Activated naive CD4-positive, alpha-beta T cell treated with anti-CD3 and anti-CD28 coated beads, Interleukin-2, amount 50 U/mL, for 24 hours (primary cell): Measurements from ENCODE around the gene SLC10A7.

Experiments
- H3K27ac Mint-ChIP-seq: one replicate; pipeline ENCODE4 v1.8.0; 2021; ENCODE audit warnings: mild to moderate bottlenecking, mixed read lengths
- H3K27me3 Mint-ChIP-seq: one replicate; pipeline ENCODE4 v1.8.0; 2021; ENCODE audit warnings: mixed read lengths
- H3K36me3 Mint-ChIP-seq: one replicate; pipeline ENCODE4 v1.8.0; 2021; ENCODE audit warnings: mixed read lengths
- H3K4me1 Mint-ChIP-seq: one replicate; pipeline ENCODE4 v1.8.0; 2021; ENCODE audit warnings: mixed read lengths
- H3K4me3 Mint-ChIP-seq: one replicate; pipeline ENCODE4 v1.8.0; 2021; ENCODE audit warnings: mild to moderate bottlenecking, mixed read lengths
- H3K9me3 Mint-ChIP-seq: one replicate; pipeline ENCODE4 v1.8.0; 2021; ENCODE audit warnings: mixed read lengths

Gene SLC10A7

GRCh38 chr4:146334862-146335449 is 186.8 kb downstream of the SLC10A7 start:
- peaks cover 2% of the 10 kb centered on the region for H3K36me3 Mint-ChIP-seq
- H3K4me3 Mint-ChIP-seq: no peak overlapping the region
- no peaks in the 10 kb centered on the region for H3K27me3 Mint-ChIP-seq
- no peaks in the 10 kb centered on the region for H3K9me3 Mint-ChIP-seq
- H3K27ac Mint-ChIP-seq: no peak overlapping the region
- peaks cover 3% of the 10 kb centered on the region for H3K4me1 Mint-ChIP-seq

DNA sequence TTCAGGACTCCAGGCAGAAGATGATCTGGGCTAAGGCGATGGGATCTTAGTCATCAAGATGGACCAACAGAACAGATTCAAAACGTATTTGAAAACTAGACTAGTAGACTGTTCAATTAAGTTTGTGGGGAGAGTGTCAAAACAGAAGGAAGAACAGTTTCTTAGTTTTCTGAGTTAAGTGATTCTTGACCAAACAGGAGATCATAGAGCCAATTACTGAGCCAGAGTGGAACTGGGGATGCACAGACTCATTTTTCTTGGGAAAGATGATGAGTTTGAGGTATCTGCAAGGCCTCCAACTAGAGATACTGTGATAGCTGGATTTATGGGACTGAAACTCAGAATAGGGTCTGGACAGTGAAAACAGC is 187.9 kb downstream of the SLC10A7 start:
- Mint-ChIP-seq H3K36me3 (peaks cover 2% of the 10 kb centered on the region), H3K27ac (no peak overlapping the region), H3K27me3 (no peaks in the 10 kb centered on the region), H3K9me3 (no peaks in the 10 kb centered on the region), H3K4me3 (no peak overlapping the region), H3K4me1 (peaks cover 3% of the 10 kb centered on the region)

- Mint-ChIP-seq H3K4me1 (peaks cover 3% of the 10 kb centered on the region), H3K27me3 (no peaks in the 10 kb centered on the region), H3K27ac (no peak overlapping the region), H3K9me3 (no peaks in the 10 kb centered on the region), H3K4me3 (no peak overlapping the region), H3K36me3 (peaks cover 2% of the 10 kb centered on the region)
Observed at GRCh38 chr4:146333187-146333894, 188.4 kb downstream of the SLC10A7 start.

DNA sequence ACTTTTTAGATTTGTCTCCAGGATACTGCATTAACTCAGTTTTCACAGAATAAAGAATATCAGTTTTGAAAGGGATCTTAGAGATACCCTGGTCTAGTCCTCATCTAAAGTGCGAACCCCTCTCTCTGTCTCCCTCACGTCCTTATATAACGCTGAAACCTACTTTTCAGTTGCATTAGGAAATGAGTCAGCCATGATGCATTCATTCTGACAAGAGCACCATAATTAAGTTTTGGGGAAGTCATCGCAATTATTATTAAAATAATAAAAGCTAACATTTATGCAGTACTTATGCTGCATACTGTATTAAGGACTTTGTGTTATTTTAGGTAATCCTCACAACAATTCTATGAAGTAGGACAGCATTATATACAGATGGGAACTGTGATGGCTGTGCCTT is 191.3 kb downstream of the SLC10A7 start:
- no peak overlapping the region for H3K4me3 Mint-ChIP-seq
- H3K27ac Mint-ChIP-seq: no peak overlapping the region
- peaks cover 3% of the 10 kb centered on the region for H3K36me3 Mint-ChIP-seq
- no peaks in the 10 kb centered on the region for H3K9me3 Mint-ChIP-seq
- no peaks in the 10 kb centered on the region for H3K4me1 Mint-ChIP-seq
- no peaks in the 10 kb centered on the region for H3K27me3 Mint-ChIP-seq

DNA sequence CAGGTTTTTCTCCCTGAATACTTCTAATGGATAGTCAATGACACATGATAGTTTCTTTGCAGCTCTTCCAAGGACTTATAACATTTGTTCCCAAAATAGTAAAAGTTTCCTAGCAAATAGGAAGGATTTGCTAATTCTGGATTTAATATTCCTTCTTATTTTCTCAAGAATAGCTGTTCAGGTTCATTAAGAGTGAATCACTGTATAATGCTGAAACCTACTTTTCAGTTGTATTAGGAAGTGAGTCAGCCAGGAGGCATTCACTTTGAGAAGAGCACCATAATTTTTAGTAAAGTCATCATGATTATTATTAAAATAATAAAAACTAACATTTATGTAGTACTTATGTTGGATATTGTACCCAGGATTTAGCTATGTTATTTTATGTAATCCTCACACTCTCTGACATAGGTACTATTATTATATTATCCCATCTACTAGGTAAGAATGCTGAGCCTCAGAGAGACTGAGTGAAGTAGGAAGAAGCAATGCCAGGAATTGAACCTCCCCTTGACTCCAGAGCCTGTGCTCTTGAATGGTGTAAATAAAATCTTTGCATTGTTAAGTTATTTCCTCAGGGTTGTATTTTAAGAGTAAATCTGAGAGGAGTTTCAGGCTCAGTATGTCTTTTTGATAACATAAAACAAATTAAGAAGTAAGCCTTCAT is 192.6 kb downstream of the SLC10A7 start:
- no peaks in the 10 kb centered on the region for H3K9me3 Mint-ChIP-seq
- no peak overlapping the region for H3K27ac Mint-ChIP-seq
- H3K36me3 Mint-ChIP-seq: peaks cover 11% of the 10 kb centered on the region
- H3K4me3 Mint-ChIP-seq: no peak overlapping the region
- no peaks in the 10 kb centered on the region for H3K4me1 Mint-ChIP-seq
- H3K27me3 Mint-ChIP-seq: no peaks in the 10 kb centered on the region

- peaks cover 17% of the 10 kb centered on the region for H3K36me3 Mint-ChIP-seq
- H3K9me3 Mint-ChIP-seq: no peaks in the 10 kb centered on the region
- H3K4me3 Mint-ChIP-seq: no peak overlapping the region
- no peaks in the 10 kb centered on the region for H3K4me1 Mint-ChIP-seq
- no peak overlapping the region for H3K27ac Mint-ChIP-seq
- no peaks in the 10 kb centered on the region for H3K27me3 Mint-ChIP-seq
Observed at GRCh38 chr4:146327859-146328650, 193.7 kb downstream of the SLC10A7 start.

DNA sequence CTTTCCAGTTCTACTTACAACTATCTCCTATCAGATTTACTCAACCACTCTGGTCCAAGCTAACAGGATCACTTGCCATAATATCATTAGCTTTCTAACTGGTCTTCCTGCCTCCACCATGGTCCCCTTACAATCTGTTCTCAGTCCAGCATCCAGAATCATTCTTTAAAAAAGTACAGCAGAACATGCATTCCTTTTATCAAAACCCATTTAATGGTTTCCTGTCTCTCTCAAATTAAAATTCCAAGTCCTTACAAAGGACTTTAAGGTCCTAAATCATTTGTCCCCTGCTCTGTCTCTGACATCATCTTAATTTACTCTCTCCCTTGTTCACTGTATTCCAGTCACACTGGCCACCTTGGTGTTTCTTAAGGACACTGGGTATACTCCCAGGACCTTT is 202.8 kb downstream of the SLC10A7 start:
- Mint-ChIP-seq H3K36me3 (peaks cover 13% of the 10 kb centered on the region), H3K4me1 (no peaks in the 10 kb centered on the region), H3K4me3 (no peak overlapping the region), H3K27me3 (no peaks in the 10 kb centered on the region), H3K27ac (no peak overlapping the region), H3K9me3 (no peaks in the 10 kb centered on the region)

DNA sequence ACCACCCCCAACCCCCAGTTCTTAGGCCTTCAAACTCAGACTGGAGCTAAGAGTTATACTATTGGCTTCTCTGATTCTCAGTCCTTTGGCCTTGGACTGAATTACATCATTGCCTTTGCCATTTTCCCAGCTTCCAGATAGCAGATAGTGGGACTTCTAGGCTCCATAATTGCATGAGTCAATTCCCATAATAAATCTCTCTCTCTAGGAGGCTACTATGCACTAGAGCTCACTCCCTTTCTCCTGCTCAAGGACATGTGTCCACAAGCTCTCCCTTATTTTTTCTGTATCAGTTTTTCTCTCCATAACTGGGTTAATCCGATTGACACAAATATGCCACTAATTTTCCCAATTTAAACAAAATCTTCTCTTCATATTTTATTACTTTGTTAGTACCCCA is 204.0 kb downstream of the SLC10A7 start:
- Mint-ChIP-seq H3K9me3 (no peaks in the 10 kb centered on the region), H3K36me3 (peaks cover 5% of the 10 kb centered on the region), H3K4me3 (no peak overlapping the region), H3K27me3 (no peaks in the 10 kb centered on the region), H3K4me1 (no peaks in the 10 kb centered on the region), H3K27ac (no peak overlapping the region)

DNA sequence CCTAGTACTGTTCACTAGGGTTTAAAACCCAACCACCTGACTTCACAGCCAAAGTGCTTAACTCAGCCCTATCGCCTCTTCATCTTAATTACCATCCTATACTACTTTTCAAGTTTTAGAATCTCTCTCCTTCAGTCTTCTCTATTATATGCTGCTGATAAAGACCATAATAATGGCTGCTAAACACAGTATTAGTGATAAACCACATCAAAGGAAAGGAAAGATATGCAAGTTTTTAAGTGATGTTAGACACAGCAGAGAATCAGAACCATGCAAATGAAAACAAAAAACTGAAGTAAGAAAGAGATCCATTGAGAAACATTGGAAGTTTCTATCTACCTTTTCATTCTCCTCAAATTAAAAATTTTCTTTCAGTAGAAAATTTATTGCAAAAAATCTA is 206.6 kb downstream of the SLC10A7 start:
- Mint-ChIP-seq H3K36me3 (peaks cover 2% of the 10 kb centered on the region), H3K9me3 (no peaks in the 10 kb centered on the region), H3K27ac (no peak overlapping the region), H3K27me3 (no peaks in the 10 kb centered on the region), H3K4me1 (no peaks in the 10 kb centered on the region), H3K4me3 (no peak overlapping the region)

DNA sequence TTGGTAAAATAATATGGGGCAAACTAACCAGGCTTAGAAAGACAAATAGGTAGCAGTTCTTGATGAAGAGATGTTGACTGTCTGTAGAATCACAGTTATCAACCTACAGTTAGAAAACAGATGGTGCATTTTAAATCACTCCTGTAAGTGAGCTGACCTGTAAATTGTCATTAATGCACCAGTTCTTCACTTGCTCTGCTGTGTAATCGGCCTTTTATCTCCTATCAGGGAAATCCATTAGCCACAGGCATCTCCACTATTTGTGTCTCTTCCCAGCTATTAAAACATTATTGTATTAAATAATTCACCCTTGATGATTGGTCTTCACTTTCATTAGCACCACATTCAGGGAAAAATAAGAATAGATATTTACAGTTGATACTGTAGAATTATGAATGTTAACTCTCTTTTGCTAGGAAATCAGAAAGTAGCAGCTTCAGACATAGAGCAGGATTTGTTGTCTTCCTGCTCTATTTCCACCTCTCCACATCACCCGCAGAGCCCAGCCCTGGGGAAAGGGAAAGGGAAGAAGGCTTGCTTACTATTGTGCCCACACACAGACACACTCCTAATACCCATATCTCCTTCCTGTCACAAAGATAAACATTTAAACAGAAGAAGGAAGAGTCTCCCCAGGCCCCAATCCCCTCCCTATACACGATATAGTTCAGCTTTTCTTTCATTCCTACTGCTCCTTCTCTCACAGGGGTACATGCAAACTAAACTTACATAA is 210.3 kb downstream of the SLC10A7 start:
- Mint-ChIP-seq H3K27ac (no peak overlapping the region), H3K4me3 (no peak overlapping the region), H3K36me3 (peaks cover 6% of the 10 kb centered on the region), H3K4me1 (no peaks in the 10 kb centered on the region), H3K9me3 (no peaks in the 10 kb centered on the region), H3K27me3 (no peaks in the 10 kb centered on the region)

- Mint-ChIP-seq H3K27me3 (no peaks in the 10 kb centered on the region), H3K4me3 (no peak overlapping the region), H3K27ac (no peak overlapping the region), H3K4me1 (no peaks in the 10 kb centered on the region), H3K36me3 (peaks cover 9% of the 10 kb centered on the region), H3K9me3 (no peaks in the 10 kb centered on the region)
Observed at GRCh38 chr4:146310319-146311021, 211.3 kb downstream of the SLC10A7 start.

- Mint-ChIP-seq H3K27ac (no peak overlapping the region), H3K27me3 (no peaks in the 10 kb centered on the region), H3K9me3 (no peaks in the 10 kb centered on the region), H3K4me3 (no peak overlapping the region), H3K4me1 (no peaks in the 10 kb centered on the region), H3K36me3 (peaks cover 11% of the 10 kb centered on the region)
Observed at GRCh38 chr4:146308951-146309350, 212.8 kb downstream of the SLC10A7 start.

DNA sequence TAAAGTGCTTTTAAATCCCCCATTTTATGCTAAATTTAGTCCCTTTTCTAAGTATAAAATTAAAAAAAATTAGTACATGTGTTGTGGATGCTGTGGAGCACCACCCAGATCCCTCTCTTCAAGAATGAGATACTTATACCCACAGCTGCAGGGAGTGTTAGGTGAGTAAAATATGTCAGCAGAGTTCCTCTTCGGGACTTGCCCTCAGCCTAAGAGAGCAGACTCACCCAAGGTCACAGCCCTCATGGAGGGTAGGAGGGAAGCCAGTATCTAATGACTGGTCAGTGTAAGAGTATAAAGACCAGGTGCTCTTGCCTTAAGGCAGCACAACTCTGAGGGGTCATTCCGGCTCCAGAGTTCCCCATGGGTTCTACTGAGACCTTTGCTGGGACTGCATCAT is 218.9 kb downstream of the SLC10A7 start:
- H3K4me1 Mint-ChIP-seq: no peaks in the 10 kb centered on the region
- H3K36me3 Mint-ChIP-seq: peaks cover 21% of the 10 kb centered on the region
- no peaks in the 10 kb centered on the region for H3K27me3 Mint-ChIP-seq
- no peaks in the 10 kb centered on the region for H3K9me3 Mint-ChIP-seq
- no peak overlapping the region for H3K27ac Mint-ChIP-seq
- no peak overlapping the region for H3K4me3 Mint-ChIP-seq

- no peak overlapping the region for H3K4me3 Mint-ChIP-seq
- H3K4me1 Mint-ChIP-seq: no peaks in the 10 kb centered on the region
- H3K36me3 Mint-ChIP-seq: peaks cover 20% of the 10 kb centered on the region
- no peak overlapping the region for H3K27ac Mint-ChIP-seq
- no peaks in the 10 kb centered on the region for H3K27me3 Mint-ChIP-seq
- no peaks in the 10 kb centered on the region for H3K9me3 Mint-ChIP-seq
Observed at GRCh38 chr4:146299607-146300006, 222.1 kb downstream of the SLC10A7 start.

GRCh38 chr4:146294776-146295175 is 227.0 kb downstream of the SLC10A7 start:
- H3K27me3 Mint-ChIP-seq: no peaks in the 10 kb centered on the region
- H3K36me3 Mint-ChIP-seq: peaks cover 32% of the 10 kb centered on the region
- H3K4me3 Mint-ChIP-seq: no peak overlapping the region
- no peaks in the 10 kb centered on the region for H3K4me1 Mint-ChIP-seq
- no peak overlapping the region for H3K27ac Mint-ChIP-seq
- no peaks in the 10 kb centered on the region for H3K9me3 Mint-ChIP-seq
